Type B pancreatic cell (in vitro differentiated cells): ENCODE measurements around the gene SOCS4. TPM values are rescaled to one million over a fixed set of nuclear protein-coding genes. Genes with fewer than 3 reads are reported as not detected.
A peak's percentile ranks its signal among the peaks of the same experiment; 100 is the strongest.

ENCODE experiments used
- DNase-seq: peaks from one replicate; pipeline ENCODE4 v3.0.0; 2021; ENCODE audit warnings: mixed read lengths; ENCODE audit not compliant: unreplicated experiment; ENCODE audit errors: extremely low spot score
- H3K27ac Mint-ChIP-seq: 2 replicates; pipeline ENCODE4 v1.8.0; 2021; ENCODE audit warnings: mild to moderate bottlenecking, mixed read lengths
- H3K27me3 Mint-ChIP-seq: 2 replicates; pipeline ENCODE4 v1.8.0; 2021; ENCODE audit warnings: mixed read lengths
- H3K36me3 Mint-ChIP-seq: 2 replicates; pipeline ENCODE4 v1.8.0; 2021; ENCODE audit warnings: mixed read lengths
- H3K4me1 Mint-ChIP-seq: one replicate; pipeline ENCODE4 v1.8.0; 2021; ENCODE audit warnings: mixed read lengths; ENCODE audit not compliant: unreplicated experiment
- H3K4me3 Mint-ChIP-seq: 2 replicates; pipeline ENCODE4 v1.8.0; 2021; ENCODE audit warnings: mild to moderate bottlenecking, mixed read lengths
- H3K9me3 Mint-ChIP-seq: 2 replicates; pipeline ENCODE4 v1.8.0; 2021; ENCODE audit warnings: mixed read lengths
- CTCF ChIP-seq: fragments of 200-600 bp; sonication (generic); conservative IDR thresholded peaks from 2 replicates; pipeline ENCODE4 v1.5.0; 2021; ENCODE audit warnings: antibody characterized with exemption, mild to moderate bottlenecking
- total RNA-seq: library from RNA; stranded (reverse); gene quantifications from 2 replicates; pipeline ENCODE4 v1.2.1, GENCODE V29; 2021; ENCODE audit warnings: low replicate concordance

SOCS4 gene
- total RNA-seq, 1 donor from 2014 or later, result 22.4 TPM

GRCh38 chr14:55045087-55045486 lies 18.1 kb downstream of the SOCS4 start:
- DNase-seq, result no peak
- peaks cover 10% of the 10 kb centered on the region for H3K36me3 Mint-ChIP-seq
- no peaks in the 10 kb centered on the region for H3K27me3 Mint-ChIP-seq
- no peak overlapping the region for H3K4me3 Mint-ChIP-seq
- peaks cover 5% of the 10 kb centered on the region for H3K4me1 Mint-ChIP-seq
- TF ChIP-seq CTCF, result no peak
- no peaks in the 10 kb centered on the region for H3K9me3 Mint-ChIP-seq
- no peak overlapping the region for H3K27ac Mint-ChIP-seq

GRCh38 chr14:55047301-55048053 lies 20.4 kb downstream of the SOCS4 start:
- no peak for DNase-seq
- H3K4me1 Mint-ChIP-seq, result peaks cover 13% of the 10 kb centered on the region
- H3K9me3 Mint-ChIP-seq, result no peaks in the 10 kb centered on the region
- TF ChIP-seq CTCF, result no peak
- H3K36me3 Mint-ChIP-seq, result peaks cover 13% of the 10 kb centered on the region
- no peak overlapping the region for H3K27ac Mint-ChIP-seq
- no peak overlapping the region for H3K4me3 Mint-ChIP-seq
- no peaks in the 10 kb centered on the region for H3K27me3 Mint-ChIP-seq

- no peak overlapping the region for H3K4me3 Mint-ChIP-seq
- no peak for DNase-seq
- no peak for TF ChIP-seq CTCF
- peaks cover 26% of the 10 kb centered on the region for H3K4me1 Mint-ChIP-seq
- no peak overlapping the region for H3K27ac Mint-ChIP-seq
- peaks cover 18% of the 10 kb centered on the region for H3K36me3 Mint-ChIP-seq
- H3K27me3 Mint-ChIP-seq, result no peaks in the 10 kb centered on the region
- H3K9me3 Mint-ChIP-seq, result no peaks in the 10 kb centered on the region
Observed at GRCh38 chr14:55048900-55049436, 21.9 kb downstream of the SOCS4 start.

GRCh38 chr14:55051165-55051422 lies 24.1 kb downstream of the SOCS4 start:
- peaks cover 29% of the 10 kb centered on the region for H3K36me3 Mint-ChIP-seq
- H3K27ac Mint-ChIP-seq, result peak overlapping the region; percentile 100
- H3K27me3 Mint-ChIP-seq, result no peaks in the 10 kb centered on the region
- H3K9me3 Mint-ChIP-seq, result peaks cover 6% of the 10 kb centered on the region
- peaks cover 30% of the 10 kb centered on the region for H3K4me1 Mint-ChIP-seq
- TF ChIP-seq CTCF, result no peak
- peak overlapping the region; percentile 98 for H3K4me3 Mint-ChIP-seq
- no peak for DNase-seq

- peaks cover 32% of the 10 kb centered on the region for H3K36me3 Mint-ChIP-seq
- H3K27ac Mint-ChIP-seq, result peak within 1 kb of the TSS; percentile 100
- no peaks in the 10 kb centered on the region for H3K27me3 Mint-ChIP-seq
- peak within 1 kb of the TSS; percentile 98 for H3K4me3 Mint-ChIP-seq
- H3K4me1 Mint-ChIP-seq, result peaks cover 30% of the 10 kb centered on the region
- peak; percentile 99 for DNase-seq
- H3K9me3 Mint-ChIP-seq, result peaks cover 6% of the 10 kb centered on the region
- TF ChIP-seq CTCF, result peak; percentile 99
Observed at GRCh38 chr14:55051423-55052268, 24.6 kb downstream of the SOCS4 start, which contains the start of gene MAPK1IP1L. Gene MAPK1IP1L (plus strand): TSS chr14:55051647. CDS start chr14:55061684, 10,037 bp downstream.
